OCI-LY3 (cell line): ENCODE data around the gene GTF2IRD1.

Source experiments
- EZH2phosphoT487 ChIP-seq: fragments of 200-600 bp; shearing (Covaris generic); IDR thresholded peaks from 2 replicates; pipeline ENCODE4 v1.6.1; 2018; ENCODE audit warnings: antibody characterized with exemption, mixed run types, low read depth
- TF ChIP-seq, protein P1 (sequence below): fragments of 200-600, 300-600 bp; sonication (generic); IDR thresholded peaks from 2 replicates; pipeline ENCODE4 v1.5.1; 2014; ENCODE audit warnings: antibody characterized with exemption, low read length, low read depth

DNA sequence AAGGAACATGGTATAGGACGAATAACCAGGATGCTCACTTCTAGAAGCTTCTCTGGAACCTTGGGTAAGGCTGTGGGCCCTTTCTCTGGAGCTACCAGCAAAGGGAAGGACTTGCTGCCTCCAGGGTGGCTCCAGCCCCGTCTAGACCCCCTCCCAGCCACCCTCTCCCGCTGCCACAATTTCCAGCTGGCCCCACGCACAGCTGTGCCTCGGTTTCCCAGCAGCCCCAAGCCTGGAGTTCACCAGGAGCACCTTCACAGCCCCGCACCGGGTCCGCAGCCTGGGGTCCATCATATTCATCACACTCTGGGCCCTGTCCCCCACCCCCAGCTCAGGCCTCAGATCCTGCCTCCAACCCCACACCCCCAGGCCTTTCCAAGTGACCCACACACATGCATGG, 35.6 kb upstream of the GTF2IRD1 start:
- TF ChIP-seq, protein P1, sequence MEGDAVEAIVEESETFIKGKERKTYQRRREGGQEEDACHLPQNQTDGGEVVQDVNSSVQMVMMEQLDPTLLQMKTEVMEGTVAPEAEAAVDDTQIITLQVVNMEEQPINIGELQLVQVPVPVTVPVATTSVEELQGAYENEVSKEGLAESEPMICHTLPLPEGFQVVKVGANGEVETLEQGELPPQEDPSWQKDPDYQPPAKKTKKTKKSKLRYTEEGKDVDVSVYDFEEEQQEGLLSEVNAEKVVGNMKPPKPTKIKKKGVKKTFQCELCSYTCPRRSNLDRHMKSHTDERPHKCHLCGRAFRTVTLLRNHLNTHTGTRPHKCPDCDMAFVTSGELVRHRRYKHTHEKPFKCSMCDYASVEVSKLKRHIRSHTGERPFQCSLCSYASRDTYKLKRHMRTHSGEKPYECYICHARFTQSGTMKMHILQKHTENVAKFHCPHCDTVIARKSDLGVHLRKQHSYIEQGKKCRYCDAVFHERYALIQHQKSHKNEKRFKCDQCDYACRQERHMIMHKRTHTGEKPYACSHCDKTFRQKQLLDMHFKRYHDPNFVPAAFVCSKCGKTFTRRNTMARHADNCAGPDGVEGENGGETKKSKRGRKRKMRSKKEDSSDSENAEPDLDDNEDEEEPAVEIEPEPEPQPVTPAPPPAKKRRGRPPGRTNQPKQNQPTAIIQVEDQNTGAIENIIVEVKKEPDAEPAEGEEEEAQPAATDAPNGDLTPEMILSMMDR = no peak
- TF ChIP-seq EZH2phosphoT487 = no peak
